GM23338 (cell line): Measurements from ENCODE around the gene CEP295NL. TPM values are rescaled to one million over a fixed set of nuclear protein-coding genes. Genes with fewer than 3 reads are reported as not detected.

Experiments used
- ATAC-seq: fragments of 200-7000 bp; cut with Tn5 transposase; 3 replicates; pipeline ENCODE4 v1.9.1; 2020
- DNase-seq: peaks from one replicate; pipeline ENCODE4 v3.0.0-alpha.2; 2015; ENCODE audit warnings: low spot score
- H2AFZ ChIP-seq: fragments of 200-600 bp; sonication (generic); 2 replicates; pipeline ENCODE4 v1.8.0; 2016; ENCODE audit warnings: antibody characterized with exemption, mild to moderate bottlenecking, moderate library complexity
- H3F3A ChIP-seq: fragments of 200-600 bp; sonication (generic); replicated peaks from 2 replicates; pipeline ENCODE4 v1.8.0; 2017; ENCODE audit warnings: antibody characterized with exemption, mixed run types, low read depth
- H3K27ac ChIP-seq: fragments of 200-600 bp; sonication (generic); 2 replicates; pipeline ENCODE4 v1.6.1; 2016; ENCODE audit warnings: low read depth
- H3K27me3 ChIP-seq: fragments of 200-600 bp; sonication (generic); 2 replicates; pipeline ENCODE4 v1.8.0; 2016; ENCODE audit warnings: mild to moderate bottlenecking, mixed run types, moderate library complexity; ENCODE audit not compliant: insufficient read depth
- H3K36me3 ChIP-seq: fragments of 200-600 bp; sonication (generic); 2 replicates; pipeline ENCODE4 v1.8.0; 2016; ENCODE audit warnings: mild to moderate bottlenecking; ENCODE audit not compliant: insufficient read depth
- H3K4me1 ChIP-seq: fragments of 200-600 bp; sonication (generic); 2 replicates; pipeline ENCODE4 v1.8.0; 2016; ENCODE audit warnings: mild to moderate bottlenecking, moderate library complexity; ENCODE audit not compliant: insufficient read depth
- H3K4me2 ChIP-seq: fragments of 200-600 bp; sonication (generic); 2 replicates; pipeline ENCODE4 v1.7.1; 2017; ENCODE audit warnings: mixed run types
- H3K4me3 ChIP-seq: fragments of 200-600 bp; sonication (generic); 2 replicates; pipeline ENCODE4 v1.6.1; 2016; ENCODE audit warnings: mixed run types
- H3K79me2 ChIP-seq: fragments of 200-600 bp; sonication (generic); replicated peaks from 2 replicates; pipeline ENCODE4 v1.8.0; 2017; ENCODE audit warnings: mild to moderate bottlenecking; ENCODE audit not compliant: insufficient read depth
- H3K9me2 ChIP-seq: fragments of 200-600 bp; sonication (generic); 2 replicates; pipeline ENCODE4 v1.8.0; 2017; ENCODE audit not compliant: insufficient read depth
- H4K20me1 ChIP-seq: fragments of 200-600 bp; sonication (generic); replicated peaks from 2 replicates; pipeline ENCODE4 v1.8.0; 2017; ENCODE audit warnings: mild to moderate bottlenecking; ENCODE audit not compliant: insufficient read depth
- H3K27ac Mint-ChIP-seq: 2 replicates; pipeline ENCODE4 v1.8.0; 2020; ENCODE audit warnings: inconsistent platforms, mild to moderate bottlenecking, moderate library complexity, mixed read lengths
- H3K27me3 Mint-ChIP-seq: 3 replicates; pipeline ENCODE4 v1.8.0; 2022; ENCODE audit warnings: low read depth, mild to moderate bottlenecking, moderate library complexity, mixed read lengths, inconsistent platforms; ENCODE audit not compliant: insufficient read depth, poor library complexity
- H3K36me3 Mint-ChIP-seq: 3 replicates; pipeline ENCODE4 v1.8.0; 2021; ENCODE audit warnings: low read depth, mild to moderate bottlenecking, inconsistent platforms, moderate library complexity, mixed read lengths
- H3K4me1 Mint-ChIP-seq: 3 replicates; pipeline ENCODE4 v1.8.0; 2020; ENCODE audit warnings: mild to moderate bottlenecking, inconsistent platforms, mixed read lengths
- H3K4me3 Mint-ChIP-seq: 3 replicates; pipeline ENCODE4 v1.8.0; 2021; ENCODE audit warnings: moderate library complexity, mild to moderate bottlenecking, inconsistent platforms, mixed read lengths
- H3K9me3 Mint-ChIP-seq: 3 replicates; pipeline ENCODE4 v1.8.0; 2020; ENCODE audit warnings: moderate library complexity, mild to moderate bottlenecking, inconsistent platforms, mixed read lengths
- JUNB ChIP-seq: IDR thresholded peaks from one replicate; pipeline ENCODE4 v1.6.1; 2016; ENCODE audit warnings: antibody characterized with exemption; ENCODE audit not compliant: unreplicated experiment
- STAT1 ChIP-seq: IDR thresholded peaks from one replicate; pipeline ENCODE4 v1.6.1; 2016; ENCODE audit warnings: antibody characterized with exemption; ENCODE audit not compliant: unreplicated experiment
- ZNF331 ChIP-seq: fragments of 250-450 bp; sonication (Bioruptor Pico); IDR thresholded peaks from 2 replicates; pipeline ENCODE4 v1.5.0; 2020; ENCODE audit warnings: low read depth, mild to moderate bottlenecking, moderate library complexity
- polyA plus RNA-seq: library from polyadenylated mRNA; unstranded; fragments of >200 nt; fragmentation: Nextera tagmentation; extraction: Ambion mirVana; gene quantifications from 2 replicates; pipeline ENCODE4 v1.2.1, GENCODE V29; 2016
- total RNA-seq: library from RNA; depleted of rRNA; stranded (reverse); fragments of >200 nt; shearing (Covaris generic); gene quantifications from 2 replicates; pipeline ENCODE4 v1.2.3, GENCODE V29; 2014
- TF ChIP-seq, protein P1 (sequence below): fragments of 250-450 bp; sonication (Bioruptor Pico); IDR thresholded peaks from 2 replicates; pipeline ENCODE4 v1.5.0; 2020; ENCODE audit warnings: mild to moderate bottlenecking, moderate library complexity
- TF ChIP-seq, protein P2 (sequence below), 2 experiments: fragments of 200-600 bp in 1 of 2; sonication (generic) in 1 of 2; conservative IDR thresholded peaks; 2 replicates each; pipeline versions ENCODE4 v1.5.1 to v1.6.1; 2016 to 2017; ENCODE audit warnings: antibody characterized with exemption in 2 of 2, low read depth in 2 of 2, mild to moderate bottlenecking in 2 of 2, moderate library complexity in 1 of 2

The CEP295NL gene
- total and polyA plus RNA-seq, 2 experiments from 2014 or later, result 0.69 TPM; not detected in 1

DNA sequence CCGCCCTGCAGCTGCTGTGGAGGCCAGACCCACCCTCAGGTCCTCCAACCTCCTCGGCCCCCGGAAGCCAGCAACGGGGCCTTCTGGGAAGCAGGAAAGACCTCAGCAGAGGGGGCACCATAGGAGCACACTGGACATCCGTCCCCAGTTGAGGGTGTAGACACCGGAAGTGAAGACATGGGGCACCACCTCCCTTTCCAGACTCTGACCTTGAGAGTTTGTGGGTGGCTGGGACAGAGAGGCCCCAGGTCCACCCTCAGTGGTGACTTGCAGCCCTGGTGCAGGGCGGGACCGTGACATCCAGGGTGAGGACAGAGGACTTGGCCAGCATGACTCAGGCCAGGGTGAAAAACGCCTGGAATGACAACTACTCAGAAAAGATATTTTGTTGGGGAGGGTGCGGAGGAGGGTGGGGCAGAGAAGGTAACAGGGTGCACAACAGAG, 19.9 kb downstream of the CEP295NL start:
- Mint-ChIP-seq H3K36me3 (no peaks in the 10 kb centered on the region), H3K9me3 (no peaks in the 10 kb centered on the region), H3K27me3 (peaks cover 10% of the 10 kb centered on the region), H3K27ac (no peak overlapping the region; the same call in 1 of the 2 replicates), H3K4me1 (peaks cover 43% of the 10 kb centered on the region), H3K4me3 (peak overlapping the region; percentile 56; the same call in 1 of the 3 replicates)
- ATAC-seq, result no peak
- Histone ChIP-seq H3K36me3 (no peaks in the 10 kb centered on the region), H3K9me2 (no peaks in the 10 kb centered on the region), H3K4me1 (peaks cover 14% of the 10 kb centered on the region), H2AFZ (no peak overlapping the region), H4K20me1 (no peaks in the 10 kb centered on the region), H3F3A (0 out of 2 replicates have a peak, but pooled peaks cover 2% of the 10 kb centered on the region), H3K79me2 (peaks cover 17% of the 10 kb centered on the region), H3K27ac (peak overlapping the region; percentile 26; the same call in 1 of the 2 replicates), H3K4me2 (peak overlapping the region; percentile 76; the same call in 1 of the 2 replicates), H3K27me3 (no peaks in the 10 kb centered on the region), H3K4me3 (peak overlapping the region; percentile 35; the same call in 1 of the 2 replicates)
- TF ChIP-seq STAT1 (no peak), ZNF331 (CRISPR knock-in tag) (no peak)
- no peak for DNase-seq

DNA sequence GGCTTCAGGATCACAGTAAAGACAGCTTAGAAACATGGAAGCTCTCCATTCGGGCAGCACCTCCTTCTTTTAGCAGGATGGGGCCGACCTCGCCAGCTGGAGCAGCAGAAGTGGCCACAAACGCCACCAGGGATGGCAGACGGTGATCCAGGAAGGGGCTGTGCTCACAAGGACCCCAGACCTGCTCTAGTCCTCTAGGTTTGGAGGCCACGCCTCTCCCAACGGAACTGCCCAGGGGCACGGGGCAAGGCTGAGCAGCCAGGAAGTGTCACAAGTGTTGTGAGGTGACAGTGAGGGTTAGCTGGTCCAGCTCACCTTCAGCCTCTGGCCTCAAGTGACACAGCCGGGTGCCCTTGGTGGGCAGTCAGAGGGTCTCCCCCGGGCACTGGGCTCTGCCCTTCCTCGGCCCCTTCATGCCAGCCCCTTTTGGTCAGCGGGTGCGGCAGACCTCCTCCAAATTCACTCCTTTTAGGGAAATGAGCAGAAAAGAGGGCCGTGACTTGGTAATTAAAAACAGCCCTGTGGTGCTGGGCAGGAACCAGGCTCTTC, 20.4 kb downstream of the CEP295NL start:
- Histone ChIP-seq H4K20me1 (no peaks in the 10 kb centered on the region; the same call in 1 of the 2 replicates), H3K4me1 (peaks cover 14% of the 10 kb centered on the region), H3K4me3 (no peak overlapping the region), H3K36me3 (no peaks in the 10 kb centered on the region), H3F3A (0 out of 2 replicates have a peak, but pooled peaks cover 2% of the 10 kb centered on the region), H3K27ac (no peak overlapping the region; the same call in 1 of the 2 replicates), H3K4me2 (peak overlapping the region; percentile 76; the same call in 1 of the 2 replicates), H3K27me3 (no peaks in the 10 kb centered on the region), H3K79me2 (peaks cover 15% of the 10 kb centered on the region), H3K9me2 (no peaks in the 10 kb centered on the region), H2AFZ (no peak overlapping the region)
- TF ChIP-seq, protein P1, sequence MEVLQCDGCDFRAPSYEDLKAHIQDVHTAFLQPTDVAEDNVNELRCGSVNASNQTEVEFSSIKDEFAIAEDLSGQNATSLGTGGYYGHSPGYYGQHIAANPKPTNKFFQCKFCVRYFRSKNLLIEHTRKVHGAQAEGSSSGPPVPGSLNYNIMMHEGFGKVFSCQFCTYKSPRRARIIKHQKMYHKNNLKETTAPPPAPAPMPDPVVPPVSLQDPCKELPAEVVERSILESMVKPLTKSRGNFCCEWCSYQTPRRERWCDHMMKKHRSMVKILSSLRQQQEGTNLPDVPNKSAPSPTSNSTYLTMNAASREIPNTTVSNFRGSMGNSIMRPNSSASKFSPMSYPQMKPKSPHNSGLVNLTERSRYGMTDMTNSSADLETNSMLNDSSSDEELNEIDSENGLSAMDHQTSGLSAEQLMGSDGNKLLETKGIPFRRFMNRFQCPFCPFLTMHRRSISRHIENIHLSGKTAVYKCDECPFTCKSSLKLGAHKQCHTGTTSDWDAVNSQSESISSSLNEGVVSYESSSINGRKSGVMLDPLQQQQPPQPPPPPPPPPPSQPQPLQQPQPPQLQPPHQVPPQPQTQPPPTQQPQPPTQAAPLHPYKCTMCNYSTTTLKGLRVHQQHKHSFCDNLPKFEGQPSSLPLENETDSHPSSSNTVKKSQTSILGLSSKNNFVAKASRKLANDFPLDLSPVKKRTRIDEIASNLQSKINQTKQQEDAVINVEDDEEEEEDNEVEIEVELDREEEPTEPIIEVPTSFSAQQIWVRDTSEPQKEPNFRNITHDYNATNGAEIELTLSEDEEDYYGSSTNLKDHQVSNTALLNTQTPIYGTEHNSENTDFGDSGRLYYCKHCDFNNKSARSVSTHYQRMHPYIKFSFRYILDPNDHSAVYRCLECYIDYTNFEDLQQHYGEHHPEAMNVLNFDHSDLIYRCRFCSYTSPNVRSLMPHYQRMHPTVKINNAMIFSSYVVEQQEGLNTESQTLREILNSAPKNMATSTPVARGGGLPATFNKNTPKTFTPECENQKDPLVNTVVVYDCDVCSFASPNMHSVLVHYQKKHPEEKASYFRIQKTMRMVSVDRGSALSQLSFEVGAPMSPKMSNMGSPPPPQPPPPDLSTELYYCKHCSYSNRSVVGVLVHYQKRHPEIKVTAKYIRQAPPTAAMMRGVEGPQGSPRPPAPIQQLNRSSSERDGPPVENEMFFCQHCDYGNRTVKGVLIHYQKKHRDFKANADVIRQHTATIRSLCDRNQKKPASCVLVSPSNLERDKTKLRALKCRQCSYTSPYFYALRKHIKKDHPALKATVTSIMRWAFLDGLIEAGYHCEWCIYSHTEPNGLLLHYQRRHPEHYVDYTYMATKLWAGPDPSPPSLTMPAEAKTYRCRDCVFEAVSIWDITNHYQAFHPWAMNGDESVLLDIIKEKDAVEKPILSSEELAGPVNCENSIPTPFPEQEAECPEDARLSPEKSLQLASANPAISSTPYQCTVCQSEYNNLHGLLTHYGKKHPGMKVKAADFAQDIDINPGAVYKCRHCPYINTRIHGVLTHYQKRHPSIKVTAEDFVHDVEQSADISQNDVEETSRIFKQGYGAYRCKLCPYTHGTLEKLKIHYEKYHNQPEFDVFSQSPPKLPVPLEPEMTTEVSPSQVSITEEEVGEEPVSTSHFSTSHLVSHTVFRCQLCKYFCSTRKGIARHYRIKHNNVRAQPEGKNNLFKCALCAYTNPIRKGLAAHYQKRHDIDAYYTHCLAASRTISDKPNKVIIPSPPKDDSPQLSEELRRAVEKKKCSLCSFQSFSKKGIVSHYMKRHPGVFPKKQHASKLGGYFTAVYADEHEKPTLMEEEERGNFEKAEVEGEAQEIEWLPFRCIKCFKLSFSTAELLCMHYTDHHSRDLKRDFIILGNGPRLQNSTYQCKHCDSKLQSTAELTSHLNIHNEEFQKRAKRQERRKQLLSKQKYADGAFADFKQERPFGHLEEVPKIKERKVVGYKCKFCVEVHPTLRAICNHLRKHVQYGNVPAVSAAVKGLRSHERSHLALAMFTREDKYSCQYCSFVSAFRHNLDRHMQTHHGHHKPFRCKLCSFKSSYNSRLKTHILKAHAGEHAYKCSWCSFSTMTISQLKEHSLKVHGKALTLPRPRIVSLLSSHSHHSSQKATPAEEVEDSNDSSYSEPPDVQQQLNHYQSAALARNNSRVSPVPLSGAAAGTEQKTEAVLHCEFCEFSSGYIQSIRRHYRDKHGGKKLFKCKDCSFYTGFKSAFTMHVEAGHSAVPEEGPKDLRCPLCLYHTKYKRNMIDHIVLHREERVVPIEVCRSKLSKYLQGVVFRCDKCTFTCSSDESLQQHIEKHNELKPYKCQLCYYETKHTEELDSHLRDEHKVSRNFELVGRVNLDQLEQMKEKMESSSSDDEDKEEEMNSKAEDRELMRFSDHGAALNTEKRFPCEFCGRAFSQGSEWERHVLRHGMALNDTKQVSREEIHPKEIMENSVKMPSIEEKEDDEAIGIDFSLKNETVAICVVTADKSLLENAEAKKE, result no peak
- TF ChIP-seq, protein P2, sequence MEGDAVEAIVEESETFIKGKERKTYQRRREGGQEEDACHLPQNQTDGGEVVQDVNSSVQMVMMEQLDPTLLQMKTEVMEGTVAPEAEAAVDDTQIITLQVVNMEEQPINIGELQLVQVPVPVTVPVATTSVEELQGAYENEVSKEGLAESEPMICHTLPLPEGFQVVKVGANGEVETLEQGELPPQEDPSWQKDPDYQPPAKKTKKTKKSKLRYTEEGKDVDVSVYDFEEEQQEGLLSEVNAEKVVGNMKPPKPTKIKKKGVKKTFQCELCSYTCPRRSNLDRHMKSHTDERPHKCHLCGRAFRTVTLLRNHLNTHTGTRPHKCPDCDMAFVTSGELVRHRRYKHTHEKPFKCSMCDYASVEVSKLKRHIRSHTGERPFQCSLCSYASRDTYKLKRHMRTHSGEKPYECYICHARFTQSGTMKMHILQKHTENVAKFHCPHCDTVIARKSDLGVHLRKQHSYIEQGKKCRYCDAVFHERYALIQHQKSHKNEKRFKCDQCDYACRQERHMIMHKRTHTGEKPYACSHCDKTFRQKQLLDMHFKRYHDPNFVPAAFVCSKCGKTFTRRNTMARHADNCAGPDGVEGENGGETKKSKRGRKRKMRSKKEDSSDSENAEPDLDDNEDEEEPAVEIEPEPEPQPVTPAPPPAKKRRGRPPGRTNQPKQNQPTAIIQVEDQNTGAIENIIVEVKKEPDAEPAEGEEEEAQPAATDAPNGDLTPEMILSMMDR (conservative IDR thresholded peaks at IDR 0.05; ENCODE audit: low read depth in 2 of 2), result no peak
- TF ChIP-seq JUNB, result no peak
- Mint-ChIP-seq H3K27ac (peak overlapping the region; percentile 78; the same call in 1 of the 2 replicates), H3K4me1 (peaks cover 43% of the 10 kb centered on the region), H3K27me3 (peaks cover 10% of the 10 kb centered on the region), H3K36me3 (no peaks in the 10 kb centered on the region), H3K9me3 (no peaks in the 10 kb centered on the region), H3K4me3 (no peak overlapping the region)
- DNase-seq (no peak), ATAC-seq (no peak)
